ENCODE results near the gene CTSO. TPM values are rescaled to one million over a fixed set of nuclear protein-coding genes. Genes with fewer than 3 reads are reported as not detected.
A peak's percentile ranks its signal among the peaks of the same experiment; 100 is the strongest.

The CTSO gene
- total RNA-seq, 4 donors from 2014 or later: 2.9 to 6.4 (median 3.9) TPM

- ATAC-seq (peak in 1 of 2 donors; percentile 39), DNase-seq (no peak)
- no peaks in the 10 kb centered on the region for H3K27me3 ChIP-seq
- in situ Hi-C loops (cut with MboI; ENCODE audit: low sequenced_read_pairs in 4 of 4) (no loop called here), intact Hi-C loops (cut with DNase I; ENCODE audit: low total_unique reads) (no loop called here)
- H3K27ac ChIP-seq: no peak overlapping the region
- TF ChIP-seq POLR2A (IDR thresholded peaks at IDR 0.05) (no peak), CTCF (IDR thresholded peaks at IDR 0.05 in 4 of 5, conservative IDR thresholded peaks at IDR 0.05 in 1 of 5) (no peak)
- H3K4me1 ChIP-seq: no peaks in the 10 kb centered on the region
- H3K36me3 ChIP-seq: no peaks in the 10 kb centered on the region
- H3K9me3 ChIP-seq: no peaks in the 10 kb centered on the region
- H3K4me3 ChIP-seq: no peak overlapping the region
These were observed 64.5 kb downstream of the CTSO start for GRCh38 chr4:155889031-155889793.

GRCh38 chr4:155887847-155888570 is 65.7 kb downstream of the CTSO start:
- intact Hi-C loops (cut with DNase I; ENCODE audit: low total_unique reads) (no loop called here), in situ Hi-C loops (cut with MboI; ENCODE audit: low sequenced_read_pairs in 4 of 4) (no loop called here)
- DNase-seq: no peak
- H3K36me3 ChIP-seq: no peaks in the 10 kb centered on the region
- H3K27me3 ChIP-seq: no peaks in the 10 kb centered on the region
- H3K9me3 ChIP-seq: no peaks in the 10 kb centered on the region
- ATAC-seq: no peak
- no peak overlapping the region for H3K27ac ChIP-seq
- H3K4me3 ChIP-seq: no peak overlapping the region
- H3K4me1 ChIP-seq: no peaks in the 10 kb centered on the region
- TF ChIP-seq CTCF (IDR thresholded peaks at IDR 0.05 in 4 of 5, conservative IDR thresholded peaks at IDR 0.05 in 1 of 5) (no peak), POLR2A (IDR thresholded peaks at IDR 0.05) (no peak)

- no peak for ATAC-seq
- no peak overlapping the region for H3K4me3 ChIP-seq
- intact Hi-C loops (cut with DNase I; ENCODE audit: low total_unique reads): no loop called here
- no peaks in the 10 kb centered on the region for H3K9me3 ChIP-seq
- H3K36me3 ChIP-seq: no peaks in the 10 kb centered on the region
- no peak for DNase-seq
- H3K27me3 ChIP-seq: no peaks in the 10 kb centered on the region
- in situ Hi-C loops (cut with MboI; ENCODE audit: low sequenced_read_pairs in 4 of 4): no loop called here
- H3K4me1 ChIP-seq: no peaks in the 10 kb centered on the region
- TF ChIP-seq CTCF (IDR thresholded peaks at IDR 0.05 in 4 of 5, conservative IDR thresholded peaks at IDR 0.05 in 1 of 5) (no peak), POLR2A (IDR thresholded peaks at IDR 0.05) (no peak)
- H3K27ac ChIP-seq: no peak overlapping the region
These were observed 66.6 kb downstream of the CTSO start for GRCh38 chr4:155887045-155887444.

- DNase-seq (no peak), ATAC-seq (no peak)
- in situ Hi-C loops (cut with MboI; ENCODE audit: low sequenced_read_pairs in 4 of 4): no loop called here
- Histone ChIP-seq H3K9me3 (no peaks in the 10 kb centered on the region), H3K4me3 (no peak overlapping the region), H3K36me3 (no peaks in the 10 kb centered on the region), H3K4me1 (no peaks in the 10 kb centered on the region), H3K27me3 (no peaks in the 10 kb centered on the region), H3K27ac (no peak overlapping the region)
- intact Hi-C loops (cut with DNase I; ENCODE audit: low total_unique reads): no loop called here
- TF ChIP-seq POLR2A (IDR thresholded peaks at IDR 0.05): no peak
- no peak for TF ChIP-seq CTCF (IDR thresholded peaks at IDR 0.05 in 4 of 5, conservative IDR thresholded peaks at IDR 0.05 in 1 of 5)
These were observed 68.0 kb downstream of the CTSO start for GRCh38 chr4:155885666-155886065.

All from gastrocnemius medialis (tissue), 4 donors.